ENCODE data around the gene SMIM1.

- TF ChIP-seq MYC (IDR thresholded peaks at IDR 0.05; ENCODE audit: borderline replicate concordance, low read length) (no peak), MAZ (IDR thresholded peaks at IDR 0.05; ENCODE audit: borderline replicate concordance, low read depth, low read length) (no peak), POLR2A (IDR thresholded peaks at IDR 0.05; ENCODE audit: low read length) (no peak), RAD21 (conservative IDR thresholded peaks at IDR 0.05 in 1 of 2, IDR thresholded peaks at IDR 0.05 in 1 of 2) (no peak), MAFK (IDR thresholded peaks at IDR 0.05; ENCODE audit: partially characterized antibody) (no peak), MAX (IDR thresholded peaks at IDR 0.05) (no peak), HDAC2 (IDR thresholded peaks at IDR 0.05) (no peak), CEBPB (IDR thresholded peaks at IDR 0.05) (no peak), USF2 (IDR thresholded peaks at IDR 0.05) (no peak), JUN (IDR thresholded peaks at IDR 0.05) (no peak), JUNB (IDR thresholded peaks at IDR 0.05) (no peak), EP300 (IDR thresholded peaks at IDR 0.05) (no peak), CHD4 (IDR thresholded peaks at IDR 0.05; ENCODE audit: borderline replicate concordance) (no peak)
- TF ChIP-seq, protein P1, sequence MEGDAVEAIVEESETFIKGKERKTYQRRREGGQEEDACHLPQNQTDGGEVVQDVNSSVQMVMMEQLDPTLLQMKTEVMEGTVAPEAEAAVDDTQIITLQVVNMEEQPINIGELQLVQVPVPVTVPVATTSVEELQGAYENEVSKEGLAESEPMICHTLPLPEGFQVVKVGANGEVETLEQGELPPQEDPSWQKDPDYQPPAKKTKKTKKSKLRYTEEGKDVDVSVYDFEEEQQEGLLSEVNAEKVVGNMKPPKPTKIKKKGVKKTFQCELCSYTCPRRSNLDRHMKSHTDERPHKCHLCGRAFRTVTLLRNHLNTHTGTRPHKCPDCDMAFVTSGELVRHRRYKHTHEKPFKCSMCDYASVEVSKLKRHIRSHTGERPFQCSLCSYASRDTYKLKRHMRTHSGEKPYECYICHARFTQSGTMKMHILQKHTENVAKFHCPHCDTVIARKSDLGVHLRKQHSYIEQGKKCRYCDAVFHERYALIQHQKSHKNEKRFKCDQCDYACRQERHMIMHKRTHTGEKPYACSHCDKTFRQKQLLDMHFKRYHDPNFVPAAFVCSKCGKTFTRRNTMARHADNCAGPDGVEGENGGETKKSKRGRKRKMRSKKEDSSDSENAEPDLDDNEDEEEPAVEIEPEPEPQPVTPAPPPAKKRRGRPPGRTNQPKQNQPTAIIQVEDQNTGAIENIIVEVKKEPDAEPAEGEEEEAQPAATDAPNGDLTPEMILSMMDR (IDR thresholded peaks at IDR 0.05): no peak
Measured at GRCh38 chr1:3763351-3764125, 9.0 kb upstream of the SMIM1 start.
